NCI-H345 treated with DMSO at 0.1 percent for 48 hours (cell line): ENCODE data around the gene LTBP2.

ENCODE experiments used
- DNase-seq: peaks from one replicate; lab custom pipeline; 2025; ENCODE audit not compliant: unreplicated experiment; lab: John Stamatoyannopoulos, UW

Gene LTBP2

GRCh38 chr14:74492776-74493342 lies 119.2 kb downstream of the LTBP2 start, which contains the start of gene NPC2:
NPC2 (minus strand) TSS chr14:74493305; CDS start chr14:74493274, 31 bp downstream.
- no peak for DNase-seq

GRCh38 chr14:74491956-74492775 lies 119.9 kb downstream of the LTBP2 start:
- no peak for DNase-seq

DNA sequence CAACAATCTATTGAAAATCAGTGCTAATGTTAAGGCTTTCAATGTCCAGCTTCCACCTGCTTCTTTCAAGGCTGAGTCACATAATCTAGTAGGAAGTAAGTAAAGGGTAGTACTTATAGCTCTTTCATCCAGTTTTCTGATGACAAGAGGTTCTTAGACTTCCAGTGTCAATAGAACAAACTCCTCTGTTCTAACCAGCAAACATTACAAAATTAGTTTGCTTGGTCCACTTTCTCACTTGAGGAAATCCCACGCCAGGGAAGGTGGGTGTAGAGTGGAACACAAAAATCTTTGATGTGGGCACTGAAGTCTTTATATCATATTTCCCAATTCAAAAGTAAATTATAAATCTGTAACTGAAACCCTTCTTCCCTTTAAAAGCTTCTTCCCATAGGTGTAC lies 121.6 kb downstream of the LTBP2 start:
- DNase-seq: no peak

- DNase-seq: no peak
Measured at GRCh38 chr14:74488786-74489397, 123.1 kb downstream of the LTBP2 start.

- DNase-seq: no peak
Measured at GRCh38 chr14:74486164-74486563, 125.9 kb downstream of the LTBP2 start.

GRCh38 chr14:74483321-74483720 lies 128.7 kb downstream of the LTBP2 start:
- no peak for DNase-seq

DNA sequence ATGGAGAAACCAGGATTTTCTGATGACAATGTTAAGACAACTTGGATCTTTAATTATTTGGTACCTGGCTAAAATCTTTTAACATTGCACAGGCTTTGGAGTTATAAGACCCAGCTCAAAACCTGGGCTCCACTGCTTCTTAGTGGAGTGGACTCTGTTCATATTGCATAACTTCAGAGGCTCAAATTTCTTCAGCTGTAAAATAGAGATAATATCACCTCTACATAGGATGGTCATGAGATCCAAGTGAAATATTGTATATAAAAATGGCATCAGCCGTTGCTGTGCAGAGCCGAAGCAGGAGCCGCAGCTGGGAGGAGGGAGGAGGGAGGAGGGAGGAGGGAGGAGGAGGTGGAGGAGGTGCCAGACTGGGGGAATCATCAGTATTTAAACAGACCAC lies 129.5 kb downstream of the LTBP2 start:
- no peak for DNase-seq

- DNase-seq: no peak
Measured at GRCh38 chr14:74480046-74480445, 132.0 kb downstream of the LTBP2 start.

GRCh38 chr14:74478996-74479635 lies 132.9 kb downstream of the LTBP2 start:
- peak; percentile 6 for DNase-seq

- DNase-seq: no peak
Measured at GRCh38 chr14:74476607-74477006, 135.4 kb downstream of the LTBP2 start.

GRCh38 chr14:74476107-74476506 lies 135.9 kb downstream of the LTBP2 start:
- no peak for DNase-seq

DNA sequence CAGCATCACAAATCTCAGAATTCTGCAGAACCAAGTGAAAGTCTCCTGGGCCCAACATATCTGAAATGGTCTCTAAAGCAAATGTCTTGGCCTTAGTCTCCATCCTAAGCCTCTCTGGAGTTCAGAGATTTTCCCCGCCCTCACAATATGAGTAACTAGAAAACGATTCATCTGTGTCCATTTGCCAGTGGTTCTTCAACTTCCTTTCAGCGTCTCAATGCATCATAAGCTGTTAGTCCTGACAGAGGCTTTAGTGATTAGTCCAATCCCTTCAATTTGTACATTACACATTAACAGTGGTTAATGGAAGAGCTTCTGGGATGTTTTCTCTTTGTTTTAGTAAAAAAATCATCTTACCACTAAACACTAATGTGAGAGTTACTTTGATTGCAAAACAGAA lies 136.4 kb downstream of the LTBP2 start:
- DNase-seq: no peak

GRCh38 chr14:74474376-74474775 lies 137.7 kb downstream of the LTBP2 start:
- no peak for DNase-seq

GRCh38 chr14:74472601-74473000 lies 139.4 kb downstream of the LTBP2 start:
- DNase-seq: no peak

GRCh38 chr14:74469548-74470518 lies 142.2 kb downstream of the LTBP2 start:
- DNase-seq: no peak

GRCh38 chr14:74468513-74468912 lies 143.5 kb downstream of the LTBP2 start:
- DNase-seq: no peak

- no peak for DNase-seq
Measured at GRCh38 chr14:74465335-74465734, 146.7 kb downstream of the LTBP2 start.

DNA sequence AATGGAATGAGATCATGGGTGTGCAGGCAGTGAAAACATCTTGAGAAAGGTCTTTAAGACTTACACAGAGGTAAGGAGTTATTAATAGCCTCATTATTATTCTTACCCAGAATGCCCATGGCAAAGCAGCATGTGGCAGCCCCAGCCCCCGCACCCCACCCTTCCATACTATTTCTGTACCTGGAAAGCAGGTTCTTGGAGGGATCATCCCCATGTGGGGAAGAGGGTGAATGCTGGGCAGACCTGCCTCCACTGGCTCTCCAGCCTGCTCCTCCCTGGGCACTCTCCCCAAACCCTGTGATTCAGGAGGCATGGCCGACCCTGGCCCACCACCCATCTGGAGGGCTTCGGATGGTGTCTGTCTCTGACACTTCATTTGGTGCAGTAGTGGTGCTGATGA lies 147.3 kb downstream of the LTBP2 start:
- DNase-seq: no peak

DNA sequence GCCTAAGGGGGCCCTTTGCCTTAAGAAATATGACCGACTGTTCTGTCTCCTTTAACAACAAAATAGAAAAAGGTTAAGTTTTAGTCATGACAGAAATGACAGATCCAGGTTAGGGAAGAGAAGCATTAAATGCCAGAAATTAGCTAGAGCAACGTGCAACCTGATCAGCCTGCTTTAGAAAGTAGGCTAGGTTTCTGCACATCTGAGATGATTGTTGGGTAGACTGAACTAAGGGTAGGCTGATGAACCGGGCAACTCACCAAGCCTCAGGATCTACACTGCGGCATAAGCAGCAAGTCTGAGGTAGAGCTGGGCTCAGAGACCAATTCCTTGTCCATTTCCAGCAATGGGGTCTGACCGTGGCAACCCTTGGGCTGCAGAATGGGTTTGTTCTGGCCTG lies 148.3 kb downstream of the LTBP2 start:
- DNase-seq: no peak

DNA sequence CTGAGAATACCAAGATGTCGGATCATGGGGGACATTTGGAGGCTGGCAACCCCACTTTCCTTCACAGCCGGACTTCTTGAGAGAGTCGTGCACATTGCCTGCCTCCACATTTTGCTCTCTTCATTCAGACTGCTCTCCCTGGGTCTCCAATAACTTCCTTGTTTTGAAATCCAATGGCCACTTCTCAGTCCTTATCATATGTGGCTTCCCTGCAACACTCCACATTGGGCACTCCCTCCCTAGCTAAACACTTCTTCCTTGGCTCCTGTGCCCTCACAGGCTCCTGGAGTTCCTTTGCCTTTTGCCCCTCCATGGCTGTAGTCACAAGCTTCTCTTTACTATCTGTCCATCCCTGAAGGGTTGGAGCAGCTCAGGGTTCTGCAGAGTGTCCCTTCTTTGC lies 149.0 kb downstream of the LTBP2 start:
- no peak for DNase-seq

- DNase-seq: no peak
Measured at GRCh38 chr14:74459976-74460375, 152.1 kb downstream of the LTBP2 start.
